ENCODE data around the gene ABCG2. TPM values are rescaled to one million over a fixed set of nuclear protein-coding genes. Genes with fewer than 3 reads are reported as not detected.

The ABCG2 gene
- total RNA-seq, 1 experiment from 2014 or later = 24.6 TPM

DNA sequence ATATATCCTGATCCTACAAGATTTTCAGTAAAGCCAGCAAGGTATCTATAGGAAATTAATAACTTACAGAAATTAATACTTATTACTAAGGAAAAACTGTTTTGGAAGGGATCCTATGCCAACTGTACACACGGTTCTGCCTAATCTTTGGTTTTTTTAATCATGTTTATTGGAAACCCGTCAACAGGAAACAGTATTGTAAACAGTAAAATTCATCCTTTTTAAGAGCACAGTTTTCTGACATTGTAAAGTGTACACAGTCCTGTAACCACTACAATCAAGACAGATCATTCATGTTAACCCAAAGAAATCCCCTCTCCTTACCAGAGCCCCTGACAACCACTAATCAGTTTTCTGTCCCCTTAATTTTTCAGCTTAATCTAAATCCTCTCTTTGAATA, 9.9 kb downstream of the ABCG2 start:
- H3K9me2 ChIP-seq (ENCODE audit: insufficient read depth) = no peaks in the 10 kb centered on the region
- no peak overlapping the region for H3K27ac ChIP-seq
- H3F3A ChIP-seq (ENCODE audit: insufficient read depth, low read depth) = peaks cover 25% of the 10 kb centered on the region
- POLR2A ChIA-PET (ENCODE audit: unreplicated experiment) = interaction anchor here (0.5 kb wide), 2 partner anchors 17 to 452 kb away, joined by 3 to 5 read pairs; no protein-coding TSS in a partner anchor
- BruUV-seq (replicated peaks) = no TSS peak
- no peak for DNase-seq
- H3K4me2 ChIP-seq = no peak overlapping the region
- H4K20me1 ChIP-seq (ENCODE audit: insufficient read depth) = no peaks in the 10 kb centered on the region
- no peaks in the 10 kb centered on the region for H3K27me3 ChIP-seq (ENCODE audit: insufficient read depth, low read depth)
- no peaks in the 10 kb centered on the region for H3K9me3 ChIP-seq (ENCODE audit: insufficient read depth, low read depth)
- intact Hi-C loops (cut with micrococcal nuclease; ENCODE audit: unreplicated experiment) = no loop called here
- H2AFZ ChIP-seq = no peak overlapping the region
- no peaks in the 10 kb centered on the region for H3K36me3 ChIP-seq (ENCODE audit: low read depth)
- CTCF ChIA-PET = interaction anchor here (1.2 kb wide), 1 partner anchor 41 kb away, joined by 4 read pairs; no protein-coding TSS in a partner anchor
- no peak overlapping the region for H3K4me3 ChIP-seq
- no peak for TF ChIP-seq EZH2 (IDR thresholded peaks at IDR 0.05; ENCODE audit: low read depth)
- TF ChIP-seq, protein P1, sequence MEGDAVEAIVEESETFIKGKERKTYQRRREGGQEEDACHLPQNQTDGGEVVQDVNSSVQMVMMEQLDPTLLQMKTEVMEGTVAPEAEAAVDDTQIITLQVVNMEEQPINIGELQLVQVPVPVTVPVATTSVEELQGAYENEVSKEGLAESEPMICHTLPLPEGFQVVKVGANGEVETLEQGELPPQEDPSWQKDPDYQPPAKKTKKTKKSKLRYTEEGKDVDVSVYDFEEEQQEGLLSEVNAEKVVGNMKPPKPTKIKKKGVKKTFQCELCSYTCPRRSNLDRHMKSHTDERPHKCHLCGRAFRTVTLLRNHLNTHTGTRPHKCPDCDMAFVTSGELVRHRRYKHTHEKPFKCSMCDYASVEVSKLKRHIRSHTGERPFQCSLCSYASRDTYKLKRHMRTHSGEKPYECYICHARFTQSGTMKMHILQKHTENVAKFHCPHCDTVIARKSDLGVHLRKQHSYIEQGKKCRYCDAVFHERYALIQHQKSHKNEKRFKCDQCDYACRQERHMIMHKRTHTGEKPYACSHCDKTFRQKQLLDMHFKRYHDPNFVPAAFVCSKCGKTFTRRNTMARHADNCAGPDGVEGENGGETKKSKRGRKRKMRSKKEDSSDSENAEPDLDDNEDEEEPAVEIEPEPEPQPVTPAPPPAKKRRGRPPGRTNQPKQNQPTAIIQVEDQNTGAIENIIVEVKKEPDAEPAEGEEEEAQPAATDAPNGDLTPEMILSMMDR (conservative IDR thresholded peaks at IDR 0.05) = no peak
- H3K79me2 ChIP-seq (ENCODE audit: low read depth) = no peaks in the 10 kb centered on the region
- H3K4me1 ChIP-seq (replicated peaks; ENCODE audit: insufficient read depth) = peaks cover 48% of the 10 kb centered on the region

DNA sequence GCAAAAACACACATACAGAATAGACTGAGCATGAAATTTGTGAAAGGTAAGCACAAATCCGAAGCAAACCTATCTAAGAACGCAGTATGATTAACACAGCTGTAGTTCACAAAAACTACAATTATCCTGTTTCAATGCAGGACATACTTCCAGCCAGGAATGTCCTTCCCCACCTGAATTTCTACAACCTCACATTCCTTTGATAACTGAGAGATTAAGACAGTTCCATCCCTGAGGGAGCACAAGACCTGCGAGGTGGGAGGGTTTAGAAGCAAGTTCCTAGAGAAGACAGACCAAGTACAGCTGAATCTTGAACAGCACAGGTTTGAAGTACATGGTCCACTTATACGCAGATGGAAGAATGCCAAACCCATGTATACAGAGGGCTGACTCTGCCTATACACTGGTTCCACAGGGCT, 10.6 kb downstream of the ABCG2 start:
- intact Hi-C loops (cut with micrococcal nuclease; ENCODE audit: unreplicated experiment) = no loop called here
- ChIA-PET CTCF (interaction anchor here (1.2 kb wide), 1 partner anchor 41 kb away, joined by 4 read pairs; no protein-coding TSS in a partner anchor), POLR2A (ENCODE audit: unreplicated experiment) (interaction anchor here (0.5 kb wide), 1 partner anchor 452 kb away, joined by 3 read pairs; no protein-coding TSS in a partner anchor)
- Histone ChIP-seq H4K20me1 (ENCODE audit: insufficient read depth) (no peaks in the 10 kb centered on the region), H3K4me1 (replicated peaks; ENCODE audit: insufficient read depth) (peaks cover 56% of the 10 kb centered on the region), H3F3A (ENCODE audit: insufficient read depth, low read depth) (peaks cover 30% of the 10 kb centered on the region), H3K27ac (no peak overlapping the region), H3K9me2 (ENCODE audit: insufficient read depth) (no peaks in the 10 kb centered on the region), H3K27me3 (ENCODE audit: insufficient read depth, low read depth) (no peaks in the 10 kb centered on the region), H3K9me3 (ENCODE audit: insufficient read depth, low read depth) (no peaks in the 10 kb centered on the region), H3K79me2 (ENCODE audit: low read depth) (no peaks in the 10 kb centered on the region), H3K36me3 (ENCODE audit: low read depth) (no peaks in the 10 kb centered on the region), H3K4me2 (peak overlapping the region; percentile 30), H3K4me3 (no peak overlapping the region), H2AFZ (no peak overlapping the region)
- DNase-seq = peak in 1 of 2 experiments; percentile 46
- TF ChIP-seq, protein P1 (conservative IDR thresholded peaks at IDR 0.05) = no peak
- TF ChIP-seq EZH2 (IDR thresholded peaks at IDR 0.05; ENCODE audit: low read depth) = no peak
- no TSS peak for BruUV-seq (replicated peaks)

DNA sequence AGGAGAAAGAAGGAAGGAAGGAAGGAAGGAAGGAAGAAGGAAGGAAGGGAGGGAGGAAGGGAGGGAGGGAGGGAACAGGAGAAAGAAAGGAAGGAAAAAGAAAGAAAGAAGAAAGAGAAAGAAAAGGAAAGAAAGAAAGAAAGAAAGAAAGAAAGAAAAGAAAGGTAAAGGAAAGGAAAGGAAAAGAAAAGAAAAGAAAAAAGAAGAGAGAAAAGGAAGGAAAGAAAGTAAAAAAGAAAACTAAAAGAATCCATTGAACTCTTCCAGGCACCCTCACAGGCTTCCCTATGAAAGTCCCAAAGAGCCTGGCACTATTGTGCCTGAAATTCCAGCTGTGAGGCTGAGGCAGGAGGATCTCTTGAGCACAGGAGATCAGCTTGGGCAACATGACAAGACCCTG, 11.5 kb downstream of the ABCG2 start:
- Histone ChIP-seq H3K4me3 (no peak overlapping the region), H3F3A (ENCODE audit: insufficient read depth, low read depth) (peaks cover 30% of the 10 kb centered on the region), H3K4me2 (peak overlapping the region; percentile 30; the same call in 1 of the 2 replicates), H4K20me1 (ENCODE audit: insufficient read depth) (no peaks in the 10 kb centered on the region), H3K9me2 (ENCODE audit: insufficient read depth) (no peaks in the 10 kb centered on the region), H3K79me2 (ENCODE audit: low read depth) (peaks cover 5% of the 10 kb centered on the region; the same call in 1 of the 2 replicates), H2AFZ (no peak overlapping the region), H3K27me3 (ENCODE audit: insufficient read depth, low read depth) (no peaks in the 10 kb centered on the region), H3K9me3 (ENCODE audit: insufficient read depth, low read depth) (no peaks in the 10 kb centered on the region), H3K36me3 (ENCODE audit: low read depth) (no peaks in the 10 kb centered on the region), H3K4me1 (replicated peaks; ENCODE audit: insufficient read depth) (peaks cover 63% of the 10 kb centered on the region), H3K27ac (no peak overlapping the region)
- POLR2A ChIA-PET (ENCODE audit: unreplicated experiment) = no interaction called here
- CTCF ChIA-PET = no interaction called here
- no TSS peak for BruUV-seq (replicated peaks)
- no peak for TF ChIP-seq EZH2 (IDR thresholded peaks at IDR 0.05; ENCODE audit: low read depth)
- DNase-seq = no peak
- intact Hi-C loops (cut with micrococcal nuclease; ENCODE audit: unreplicated experiment) = no loop called here

DNA sequence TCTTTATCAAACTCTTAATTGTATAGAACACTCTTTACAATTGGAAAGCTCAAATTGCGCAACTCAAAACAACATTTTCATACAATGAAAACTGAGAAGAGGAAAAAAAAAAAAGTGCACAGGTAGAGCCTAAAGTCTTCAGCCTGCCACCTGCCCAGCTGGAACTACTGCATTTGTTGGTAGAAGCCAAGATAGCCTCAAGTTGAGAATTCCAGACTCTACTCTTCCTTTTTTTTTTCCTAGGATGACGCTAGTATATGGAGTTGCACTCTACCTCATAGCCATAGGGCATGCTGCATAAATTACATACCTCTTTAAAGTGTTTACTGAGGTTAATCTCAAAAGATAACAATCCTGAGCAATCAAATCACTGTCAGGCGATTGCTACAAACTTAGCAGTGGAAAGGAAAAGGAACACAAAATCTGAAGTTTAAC, 13.6 kb downstream of the ABCG2 start:
- H3K9me2 ChIP-seq (ENCODE audit: insufficient read depth) = no peaks in the 10 kb centered on the region; the same call in 1 of the 2 replicates
- peaks cover 15% of the 10 kb centered on the region; the same call in 1 of the 2 replicates for H3K79me2 ChIP-seq (ENCODE audit: low read depth)
- H4K20me1 ChIP-seq (ENCODE audit: insufficient read depth) = no peaks in the 10 kb centered on the region
- peak overlapping the region; percentile 82 for H3K27ac ChIP-seq
- TF ChIP-seq, protein P1 (conservative IDR thresholded peaks at IDR 0.05) = no peak
- no peak for TF ChIP-seq EZH2 (IDR thresholded peaks at IDR 0.05; ENCODE audit: low read depth)
- H2AFZ ChIP-seq = no peak overlapping the region
- no peaks in the 10 kb centered on the region for H3K36me3 ChIP-seq (ENCODE audit: low read depth)
- peak overlapping the region; percentile 69 for H3K4me2 ChIP-seq
- no peak overlapping the region for H3K4me3 ChIP-seq
- ChIA-PET CTCF (no interaction called here), POLR2A (ENCODE audit: unreplicated experiment) (no interaction called here)
- peaks cover 74% of the 10 kb centered on the region for H3K4me1 ChIP-seq (replicated peaks; ENCODE audit: insufficient read depth)
- DNase-seq = peak; percentile 60 to 95
- no TSS peak for BruUV-seq (replicated peaks)
- intact Hi-C loops (cut with micrococcal nuclease; ENCODE audit: unreplicated experiment) = no loop called here
- no peaks in the 10 kb centered on the region for H3K27me3 ChIP-seq (ENCODE audit: insufficient read depth, low read depth)
- H3K9me3 ChIP-seq (ENCODE audit: insufficient read depth, low read depth) = no peaks in the 10 kb centered on the region
- H3F3A ChIP-seq (ENCODE audit: insufficient read depth, low read depth) = peaks cover 30% of the 10 kb centered on the region

Data from PC-9 (cell line).